ENCODE measurements around the gene B4GALT6. TPM values are rescaled to one million over a fixed set of nuclear protein-coding genes. Genes with fewer than 3 reads are reported as not detected.

Gene B4GALT6
- total RNA-seq, 1 donor from 2014 or later = 6.9 TPM

Other genes with a start within 250 kb of the B4GALT6 start
- 0.05 and 0.35 TPM in 2 replicates for gene DSG3, start 236.8 kb downstream of the B4GALT6 start, total RNA-seq
- gene DSG2, start 186.4 kb downstream of the B4GALT6 start, total RNA-seq = 111 and 134 TPM in 2 replicates
- gene TTR, start 92.7 kb downstream of the B4GALT6 start, total RNA-seq = not detected in 2 replicates
- 0.80 TPM in 1 of 2 replicates, not detected in the other for gene SLC25A52, start 76.3 kb upstream of the B4GALT6 start, total RNA-seq

Data from renal cortical epithelial cell (primary cell).